ENCODE measurements around the gene SCN5A. TPM values are rescaled to one million over a fixed set of nuclear protein-coding genes. Genes with fewer than 3 reads are reported as not detected.

Gene SCN5A
- total RNA-seq, 2 donors from 2014 or later = 102 to 118 TPM

DNA sequence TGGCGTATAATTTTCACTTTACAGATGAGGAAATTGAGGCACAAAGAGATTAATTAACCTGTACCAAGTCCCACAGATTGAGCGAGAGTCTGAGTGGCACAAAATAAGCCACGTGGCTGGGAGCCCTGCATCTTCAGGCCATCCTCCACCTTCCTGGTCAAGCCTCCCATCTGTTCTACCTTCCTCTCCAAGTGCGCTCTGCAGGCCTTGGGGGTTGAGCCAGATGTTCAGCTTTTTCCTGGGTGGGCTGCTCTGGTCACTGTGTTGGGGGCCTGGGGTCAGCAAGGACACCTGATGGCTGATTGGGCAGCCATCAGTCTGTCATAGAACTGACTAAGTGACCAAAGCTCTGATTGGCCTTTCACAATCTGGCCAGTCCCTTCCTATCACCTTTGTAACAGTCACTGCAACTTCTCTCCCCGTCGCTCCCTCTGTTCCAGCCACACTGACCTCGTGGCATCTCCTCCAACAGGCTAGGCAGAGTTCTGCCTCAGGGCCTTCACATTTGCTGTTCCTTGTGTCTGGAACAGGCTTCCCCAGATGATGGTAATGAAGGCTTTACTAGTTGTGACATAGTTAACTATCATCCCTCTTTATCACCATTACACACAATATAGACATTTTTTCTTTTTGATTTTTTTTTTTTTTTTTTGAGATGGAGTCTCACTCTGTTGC, 46.8 kb downstream of the SCN5A start:
- no peak overlapping the region for H3K27ac ChIP-seq
- H3K27me3 ChIP-seq = no peaks in the 10 kb centered on the region
- no peaks in the 10 kb centered on the region for H3K9me3 ChIP-seq
- TF ChIP-seq CTCF (IDR thresholded peaks at IDR 0.05) = no peak
- no peak for DNase-seq (ENCODE audit: low spot score)
- no peak overlapping the region for H3K4me3 ChIP-seq
- H3K4me1 ChIP-seq = no peaks in the 10 kb centered on the region
- H3K36me3 ChIP-seq = peaks cover 88% of the 10 kb centered on the region

- DNase-seq (ENCODE audit: low spot score) = no peak
- no peak overlapping the region for H3K27ac ChIP-seq
- no peaks in the 10 kb centered on the region for H3K4me1 ChIP-seq
- H3K27me3 ChIP-seq = no peaks in the 10 kb centered on the region
- H3K4me3 ChIP-seq = no peak overlapping the region
- H3K9me3 ChIP-seq = no peaks in the 10 kb centered on the region
- H3K36me3 ChIP-seq = peaks cover 90% of the 10 kb centered on the region
- TF ChIP-seq CTCF (IDR thresholded peaks at IDR 0.05) = no peak
Measured at GRCh38 chr3:38601956-38602550, 47.4 kb downstream of the SCN5A start.

DNA sequence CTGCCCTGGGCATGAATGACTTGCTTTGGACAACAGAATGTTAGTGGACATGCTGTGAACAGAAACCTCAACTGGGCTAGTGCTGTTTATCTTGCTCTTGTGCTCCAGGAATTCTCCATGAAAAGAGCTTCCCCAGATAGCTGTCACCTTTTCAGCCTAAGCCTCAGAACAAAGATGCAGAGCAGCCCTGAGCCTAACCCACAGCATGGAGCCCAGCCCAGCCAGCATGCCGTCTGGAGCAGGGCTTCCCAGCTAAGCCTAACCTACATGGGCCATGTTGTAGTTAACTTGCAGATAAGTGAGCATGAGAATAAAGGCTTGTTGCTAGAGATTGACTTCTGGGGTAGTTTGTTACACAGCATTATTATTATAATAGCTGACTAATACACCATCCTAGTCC, 48.9 kb downstream of the SCN5A start:
- DNase-seq (ENCODE audit: low spot score) = no peak
- no peak for TF ChIP-seq CTCF (IDR thresholded peaks at IDR 0.05)

DNA sequence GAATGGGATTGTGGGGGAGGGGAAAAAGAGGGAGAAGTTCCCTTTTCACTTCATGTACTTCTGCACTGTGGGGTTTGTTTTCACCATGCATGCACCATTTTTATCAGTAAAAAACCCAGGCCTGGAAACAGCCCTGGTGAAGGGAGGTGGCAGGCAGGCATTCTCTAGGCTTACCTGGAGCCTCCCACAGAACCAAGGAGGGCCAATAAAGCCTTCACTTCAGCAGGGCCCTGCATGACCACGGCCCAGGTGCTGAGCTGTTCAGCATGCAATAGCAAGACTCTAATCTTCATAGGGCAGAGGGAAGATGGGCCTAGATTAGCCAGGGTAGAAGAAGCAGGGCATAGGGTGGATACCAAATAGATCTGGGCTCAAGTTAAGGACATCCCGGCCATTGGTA, 49.6 kb downstream of the SCN5A start:
- no peak for DNase-seq (ENCODE audit: low spot score)
- TF ChIP-seq CTCF (IDR thresholded peaks at IDR 0.05) = no peak
- Histone ChIP-seq H3K27me3 (no peaks in the 10 kb centered on the region), H3K4me1 (no peaks in the 10 kb centered on the region), H3K36me3 (peaks cover 83% of the 10 kb centered on the region), H3K4me3 (no peak overlapping the region), H3K27ac (no peak overlapping the region), H3K9me3 (no peaks in the 10 kb centered on the region)

More for the DNA sequence above, 48.9 kb downstream of the SCN5A start:
- Histone ChIP-seq H3K27me3 (no peaks in the 10 kb centered on the region), H3K4me1 (no peaks in the 10 kb centered on the region), H3K9me3 (no peaks in the 10 kb centered on the region), H3K27ac (no peak overlapping the region), H3K4me3 (no peak overlapping the region), H3K36me3 (peaks cover 85% of the 10 kb centered on the region)

- no peak for DNase-seq (ENCODE audit: low spot score)
- Histone ChIP-seq H3K9me3 (no peaks in the 10 kb centered on the region), H3K36me3 (peaks cover 81% of the 10 kb centered on the region), H3K4me3 (no peak overlapping the region), H3K27me3 (no peaks in the 10 kb centered on the region), H3K4me1 (no peaks in the 10 kb centered on the region), H3K27ac (no peak overlapping the region)
- no peak for TF ChIP-seq CTCF (IDR thresholded peaks at IDR 0.05)
Measured at GRCh38 chr3:38598791-38599190, 50.7 kb downstream of the SCN5A start.

All from right atrium auricular region (tissue), 2 donors.